H54 (cell line): ENCODE results near the gene PLSCR5.
A peak's percentile ranks its signal among the peaks of the same experiment; 100 is the strongest.

Source experiments
- DNase-seq: peaks from one replicate; pipeline ENCODE4 v3.0.0; 2011; ENCODE audit warnings: low spot score, mixed read lengths; ENCODE audit not compliant: insufficient read length
- FAIRE-seq: peaks from 3 replicates; lab custom pipeline; 2011; peaks lifted over from hg19 to GRCh38; lab: Jason Lieb, UNC
- POLR2A ChIP-seq: IDR thresholded peaks from 2 replicates; pipeline ENCODE4 v1.6.1; 2011; ENCODE audit warnings: low read depth, mild to moderate bottlenecking, low read length

Gene PLSCR5

DNA sequence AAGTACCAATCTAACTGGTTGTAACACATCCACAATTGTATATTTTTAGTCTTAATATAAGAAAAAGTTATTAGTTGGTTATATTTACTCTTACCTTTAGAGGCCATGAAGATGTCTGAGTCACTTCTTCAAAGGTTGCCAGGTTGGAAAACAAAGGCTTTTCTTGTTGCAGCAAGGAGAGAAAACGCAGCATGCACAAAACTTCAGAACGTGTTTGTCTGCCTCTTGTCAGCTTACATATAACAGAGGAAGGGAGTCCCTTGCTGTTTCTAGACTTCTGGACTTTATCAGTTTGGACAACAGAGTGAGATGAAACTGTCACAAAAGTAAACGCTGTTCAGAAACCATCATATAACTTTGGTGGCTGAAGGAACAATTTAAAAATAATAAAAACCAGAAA lies at the start of gene PLSCR5:
Gene PLSCR5, minus strand, starts transcription at position 241 of the 400 bp plus-strand sequence. Its CDS starts 134 bp downstream, at position 107.
- no peak for TF ChIP-seq POLR2A
- no peak for FAIRE-seq
- DNase-seq, result no peak

DNA sequence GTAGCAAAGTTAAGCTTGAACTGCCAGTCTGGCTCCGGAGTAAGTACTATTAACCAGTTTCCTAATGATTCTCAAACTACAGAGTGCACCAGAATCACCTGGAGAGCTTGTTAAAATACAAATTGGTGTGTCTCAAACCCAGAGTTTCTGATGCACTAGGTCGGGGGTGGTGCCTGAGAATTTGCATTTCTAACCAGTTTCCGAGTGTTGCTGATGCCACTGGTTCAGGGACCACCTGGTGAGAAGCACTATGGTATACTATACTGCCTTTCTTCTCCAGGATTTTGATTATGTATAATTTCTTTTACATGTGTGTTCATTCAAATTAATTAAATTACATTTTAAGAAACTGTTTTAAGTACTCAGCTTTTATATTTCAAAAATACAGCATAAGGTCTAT lies 48.8 kb upstream of the PLSCR5 start:
- FAIRE-seq (no peak), DNase-seq (no peak)
- TF ChIP-seq POLR2A, result no peak

DNA sequence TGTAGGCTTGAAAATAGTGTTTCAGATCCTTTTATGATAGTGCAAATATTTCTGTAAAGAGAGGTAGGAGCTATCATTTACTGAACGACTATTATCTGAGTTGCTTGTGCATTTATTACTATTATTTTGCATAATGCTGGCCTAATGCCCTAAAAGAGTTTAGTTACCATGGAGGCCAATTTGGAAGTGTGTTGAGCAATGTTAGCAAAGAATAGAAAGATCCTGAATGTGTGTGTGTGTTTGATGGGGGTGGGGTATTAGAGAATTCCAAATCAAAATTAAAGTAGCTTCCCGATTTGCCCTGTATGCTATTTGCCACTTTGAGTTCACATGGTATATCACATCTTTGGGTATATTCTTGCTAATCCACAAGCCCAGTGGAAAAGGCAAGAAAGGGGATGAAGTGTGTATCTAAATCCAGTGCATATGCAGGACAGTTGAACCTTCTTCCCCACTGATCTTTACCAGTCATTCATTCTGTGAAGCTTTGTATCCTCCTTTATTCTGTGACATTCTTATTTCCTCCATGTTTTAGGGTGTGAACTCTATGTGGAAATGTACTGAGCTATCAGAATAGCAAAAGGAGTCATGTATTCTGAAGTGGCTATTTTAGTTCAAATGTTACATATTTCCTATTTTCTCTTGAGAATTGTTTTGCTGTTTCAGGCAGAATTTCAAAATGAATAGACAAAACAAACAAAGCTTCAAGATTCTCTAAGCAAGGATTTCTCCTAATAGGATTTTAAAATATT lies 45.7 kb upstream of the PLSCR5 start:
- TF ChIP-seq POLR2A, result no peak
- DNase-seq (no peak), FAIRE-seq (no peak)

DNA sequence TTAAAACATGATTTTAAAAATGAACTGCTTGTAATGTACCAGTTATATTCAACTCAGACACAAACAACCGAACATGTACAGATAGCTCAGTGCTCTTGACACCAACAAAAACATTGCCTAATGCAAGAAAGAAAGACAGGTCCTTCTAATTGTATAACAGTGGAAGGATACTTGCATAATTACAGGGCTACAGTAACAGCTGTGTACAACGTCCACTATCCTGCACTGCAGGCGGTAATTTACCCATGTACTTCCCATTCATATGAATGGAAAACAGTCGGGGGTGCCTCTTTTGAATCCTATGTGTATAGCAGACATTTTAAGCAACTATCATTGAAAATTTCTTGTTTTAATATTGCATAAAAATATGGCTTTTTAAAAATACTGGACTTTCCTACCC lies 41.1 kb upstream of the PLSCR5 start:
- FAIRE-seq (no peak), DNase-seq (no peak)
- TF ChIP-seq POLR2A, result no peak

GRCh38 chr3:146640955-146641867 lies 36.1 kb upstream of the PLSCR5 start:
- DNase-seq (no peak), FAIRE-seq (peak; percentile 91)
- no peak for TF ChIP-seq POLR2A

DNA sequence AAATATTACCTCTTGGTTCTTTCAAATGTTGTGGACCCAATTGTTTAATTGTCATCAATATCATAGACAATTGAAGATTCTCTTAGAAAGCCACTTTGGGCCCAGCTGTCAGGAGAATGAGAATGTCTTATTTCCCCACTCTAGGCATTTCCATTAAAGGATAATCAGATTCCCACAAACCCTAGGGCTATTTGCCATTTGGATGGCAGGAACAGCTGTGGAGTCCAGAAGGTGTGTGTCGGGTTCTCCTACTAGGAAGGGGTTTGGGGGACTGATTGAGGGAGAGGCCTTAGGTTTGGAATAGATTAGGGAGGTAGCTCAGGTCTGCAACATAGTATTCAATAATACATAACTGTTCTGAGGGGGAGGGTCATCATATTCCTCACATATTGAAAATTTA lies 35.2 kb upstream of the PLSCR5 start:
- TF ChIP-seq POLR2A, result no peak
- no peak for FAIRE-seq

GRCh38 chr3:146638718-146639117 lies 33.6 kb upstream of the PLSCR5 start:
- TF ChIP-seq POLR2A, result no peak
- no peak for DNase-seq
- no peak for FAIRE-seq

More for the DNA sequence above, 35.2 kb upstream of the PLSCR5 start:
- DNase-seq, result no peak

- no peak for DNase-seq
- no peak for FAIRE-seq
- TF ChIP-seq POLR2A, result no peak
Observed at GRCh38 chr3:146637871-146638270, 32.7 kb upstream of the PLSCR5 start.

DNA sequence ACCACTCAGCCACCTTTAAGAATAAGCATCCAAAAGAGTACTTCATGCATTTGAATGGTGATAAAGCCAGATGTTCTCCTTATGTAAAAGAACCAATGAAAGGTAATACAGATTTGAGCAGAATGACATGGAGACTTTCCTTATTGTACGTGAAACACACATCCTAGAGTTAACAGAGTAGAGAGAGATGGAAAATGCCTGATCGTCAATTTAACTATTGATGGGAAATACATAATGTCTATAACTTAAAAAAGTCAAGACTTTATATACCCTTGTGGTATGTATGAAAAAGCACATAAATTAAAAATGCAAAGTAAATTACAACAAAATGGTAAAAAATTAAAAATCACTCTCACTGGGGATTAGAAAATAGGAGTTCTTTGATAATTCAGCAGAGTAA lies 31.7 kb upstream of the PLSCR5 start:
- FAIRE-seq (no peak), DNase-seq (no peak)
- TF ChIP-seq POLR2A, result no peak

DNA sequence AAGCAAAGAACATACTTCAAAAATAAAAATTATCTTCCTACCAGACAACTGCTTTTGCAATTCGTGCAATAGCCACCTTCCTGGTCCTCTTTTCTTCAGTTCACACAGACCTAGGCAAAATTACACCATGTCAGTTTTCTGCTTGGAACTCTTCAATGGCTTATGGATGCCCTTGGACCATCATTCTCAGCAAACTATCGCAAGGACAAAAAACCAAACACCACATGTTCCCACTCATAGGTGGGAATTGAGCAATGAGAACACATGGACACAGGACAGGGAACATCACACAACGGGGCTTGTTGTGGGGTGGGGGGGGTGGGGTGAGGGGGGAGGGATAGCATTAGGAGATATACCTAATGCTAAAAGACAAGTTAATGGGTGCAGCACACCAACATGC lies 29.2 kb upstream of the PLSCR5 start:
- DNase-seq (no peak), FAIRE-seq (no peak)
- TF ChIP-seq POLR2A, result no peak

DNA sequence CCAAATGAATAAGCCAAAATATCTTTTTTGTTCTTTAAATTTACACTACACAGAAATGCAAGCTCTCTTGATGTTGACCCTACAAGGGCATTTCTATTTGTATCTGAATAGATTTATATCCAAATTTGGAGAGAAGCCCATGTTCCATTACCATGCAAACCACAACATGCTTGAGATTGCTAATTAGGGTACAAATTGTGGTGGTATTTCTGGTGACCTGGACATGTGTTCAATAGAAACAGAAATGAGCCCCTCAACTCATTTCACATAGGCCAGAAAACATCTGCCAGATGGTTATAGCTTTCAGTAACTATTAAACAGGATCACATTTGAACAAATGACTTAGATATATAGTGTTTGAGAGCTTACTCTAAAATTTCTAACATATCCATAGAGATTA lies 23.5 kb upstream of the PLSCR5 start:
- DNase-seq, result no peak
- no peak for FAIRE-seq
- no peak for TF ChIP-seq POLR2A

DNA sequence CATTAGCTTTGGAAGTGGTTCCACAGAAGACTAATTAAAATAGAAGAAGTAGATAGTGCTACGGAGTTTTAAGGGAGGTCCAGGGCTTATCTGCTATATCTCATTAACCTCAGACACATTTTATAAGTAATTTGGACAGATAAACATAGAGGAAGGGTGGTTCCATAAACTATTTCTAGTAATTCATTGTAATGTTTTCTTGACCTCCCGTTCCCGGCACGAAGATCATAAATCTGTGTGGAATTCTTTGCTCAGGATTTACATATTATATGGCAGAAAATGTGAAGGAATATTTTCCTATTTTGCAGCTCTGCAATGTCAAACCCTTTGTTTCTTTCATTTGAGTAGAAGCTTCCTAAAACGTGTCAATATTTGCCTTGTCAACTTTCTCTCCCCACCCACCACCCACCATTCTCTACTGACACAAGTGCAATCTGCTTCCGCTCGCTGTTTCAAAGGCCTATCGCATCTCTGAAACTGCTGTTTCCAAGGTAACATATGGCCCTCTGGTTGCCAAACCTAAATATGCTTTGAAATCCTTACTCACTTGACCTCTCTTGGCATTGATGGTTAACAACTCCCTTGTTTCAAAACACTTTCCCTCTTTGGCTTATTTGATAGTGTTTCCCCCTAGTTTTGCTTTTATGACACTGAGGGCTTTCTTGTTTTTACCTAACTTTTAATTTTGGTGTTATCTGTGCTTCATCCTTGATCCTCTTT lies 21.4 kb upstream of the PLSCR5 start:
- no peak for TF ChIP-seq POLR2A
- FAIRE-seq (no peak), DNase-seq (no peak)

- peak; percentile 83 for FAIRE-seq
- TF ChIP-seq POLR2A, result no peak
- no peak for DNase-seq
Observed at GRCh38 chr3:146625186-146625775, 20.1 kb upstream of the PLSCR5 start.
